IgD-negative memory B cell (primary cell): ENCODE results near the gene HNRNPA2B1. TPM values are rescaled to one million over a fixed set of nuclear protein-coding genes. Genes with fewer than 3 reads are reported as not detected.

Experiments
- H3K27ac Mint-ChIP-seq, 3 donors: one replicate each; pipeline ENCODE4 v1.8.0; 2020 to 2022; ENCODE audit warnings: mild to moderate bottlenecking in 3 of 3, mixed read lengths in 3 of 3, moderate library complexity in 1 of 3
- H3K27me3 Mint-ChIP-seq: one replicate; pipeline ENCODE4 v1.8.0; 2021; ENCODE audit warnings: mixed read lengths
- H3K36me3 Mint-ChIP-seq: one replicate; pipeline ENCODE4 v1.8.0; 2020; ENCODE audit warnings: mild to moderate bottlenecking, mixed read lengths
- H3K4me1 Mint-ChIP-seq, 3 donors: one replicate each; pipeline ENCODE4 v1.8.0; 2020 to 2022; ENCODE audit warnings: mixed read lengths in 3 of 3, mild to moderate bottlenecking in 1 of 3
- H3K4me3 Mint-ChIP-seq, 4 donors: one replicate each; pipeline ENCODE4 v1.8.0; 2020 to 2022; ENCODE audit warnings: mild to moderate bottlenecking in 4 of 4, mixed read lengths in 4 of 4, moderate library complexity in 3 of 4
- H3K9me3 Mint-ChIP-seq, 3 donors: one replicate each; pipeline ENCODE4 v1.8.0; 2020 to 2021; ENCODE audit warnings: mixed read lengths in 3 of 3, mild to moderate bottlenecking in 1 of 3
- polyA plus RNA-seq: library from polyadenylated mRNA; unstranded; fragments of 300-500 nt; fragmentation: Illumina TruSeq; gene quantifications from one replicate; pipeline ENCODE4 v1.2.3, GENCODE V29; 2021

Gene HNRNPA2B1
- polyA plus RNA-seq, 1 donor from 2014 or later, result 708 TPM

DNA sequence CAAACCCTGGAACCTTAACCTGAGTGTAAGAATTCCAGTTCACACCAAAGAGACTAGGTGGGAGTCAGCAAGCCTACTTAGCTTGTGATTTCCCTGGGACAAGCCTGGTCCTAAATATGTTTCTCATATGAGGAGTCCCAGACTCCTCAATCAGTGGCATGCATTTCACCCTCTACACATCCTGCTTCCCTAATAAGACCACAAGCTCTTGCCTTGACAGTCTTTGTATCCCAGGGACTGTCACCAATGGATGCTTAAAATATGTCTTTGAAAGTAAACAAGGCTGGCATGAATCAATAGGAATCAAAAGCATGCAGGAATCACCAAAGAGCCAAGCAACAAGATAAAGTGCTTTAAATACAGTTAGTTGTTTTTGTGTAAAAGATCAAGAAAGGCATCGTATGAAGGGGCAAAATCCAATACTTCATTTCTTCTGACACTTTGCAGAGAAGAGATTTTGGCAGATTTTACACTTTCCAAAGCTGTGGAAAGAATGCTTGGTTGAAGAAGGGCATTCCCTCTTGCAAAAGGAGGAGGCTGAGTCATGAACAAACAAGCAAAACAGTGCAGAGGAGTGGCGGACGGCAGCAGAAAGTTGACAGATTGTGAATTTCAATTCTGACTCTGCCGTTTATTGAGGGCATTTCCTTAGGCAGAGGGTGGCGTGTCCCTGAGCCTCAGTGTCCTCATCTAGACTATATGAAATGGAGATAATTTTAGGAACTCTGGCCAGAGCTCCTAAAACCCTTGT is 57.1 kb downstream of the HNRNPA2B1 start:
- Mint-ChIP-seq H3K4me3 (no peak overlapping the region), H3K9me3 (no peaks in the 10 kb centered on the region), H3K27ac (no peak overlapping the region), H3K36me3 (peaks cover 3% of the 10 kb centered on the region), H3K4me1 (no peaks in the 10 kb centered on the region), H3K27me3 (no peaks in the 10 kb centered on the region)

DNA sequence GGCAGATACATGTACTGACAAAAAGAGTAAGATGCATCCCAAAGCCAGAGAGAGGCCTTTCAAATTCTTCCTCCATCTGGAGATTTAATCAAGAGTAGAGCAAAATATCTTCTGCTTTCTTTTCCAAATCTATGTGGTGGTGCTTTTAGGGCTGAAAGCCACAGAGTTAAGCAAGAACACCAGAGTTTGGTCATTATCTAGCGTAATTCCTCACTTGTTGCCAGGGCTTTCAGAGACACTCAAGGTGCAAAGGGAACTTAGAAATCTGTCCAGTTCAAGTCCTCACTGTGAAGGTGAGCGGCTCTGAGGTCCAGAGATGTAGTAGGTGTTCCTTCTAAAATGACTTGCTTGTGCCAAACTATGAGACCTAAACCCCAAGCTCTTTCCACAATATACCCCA is 59.5 kb downstream of the HNRNPA2B1 start:
- Mint-ChIP-seq H3K4me3 (no peak overlapping the region), H3K9me3 (no peaks in the 10 kb centered on the region), H3K36me3 (peaks cover 3% of the 10 kb centered on the region)

DNA sequence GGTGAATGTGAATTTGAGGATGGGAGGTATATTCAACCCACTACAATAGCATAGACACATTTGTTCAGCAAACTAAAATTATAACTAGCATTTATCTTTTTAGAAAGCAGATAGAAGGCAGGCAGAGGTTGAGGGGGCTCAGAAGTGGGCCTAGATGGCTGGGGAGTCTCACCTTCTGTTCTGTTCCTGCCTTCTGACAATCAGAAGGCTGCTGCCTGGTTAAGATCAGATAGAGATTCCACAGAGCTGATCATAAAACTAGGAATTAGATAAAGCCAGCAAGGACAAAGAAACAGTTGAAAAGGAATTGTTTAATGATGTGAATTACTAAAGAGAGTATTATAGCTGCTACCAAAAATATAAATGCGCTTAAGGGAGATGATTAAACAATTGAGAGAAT is 60.2 kb downstream of the HNRNPA2B1 start:
- no peak overlapping the region for H3K4me3 Mint-ChIP-seq
- H3K27me3 Mint-ChIP-seq, result no peaks in the 10 kb centered on the region
- H3K27ac Mint-ChIP-seq, result no peak overlapping the region
- peaks cover 0 to 2% (median 2%) of the 10 kb centered on the region in 3 donors for H3K9me3 Mint-ChIP-seq
- H3K4me1 Mint-ChIP-seq, result no peaks in the 10 kb centered on the region
- peaks cover 3% of the 10 kb centered on the region for H3K36me3 Mint-ChIP-seq

More for the DNA sequence above, 59.5 kb downstream of the HNRNPA2B1 start:
- Mint-ChIP-seq H3K27ac (no peak overlapping the region), H3K4me1 (no peaks in the 10 kb centered on the region), H3K27me3 (no peaks in the 10 kb centered on the region)

Other genes with a start within 250 kb of the HNRNPA2B1 start
- 4.9 TPM for gene NFE2L3, start 48.5 kb downstream of the HNRNPA2B1 start, polyA plus RNA-seq
- 68.7 TPM for gene CBX3, start 999 bp upstream of the HNRNPA2B1 start, polyA plus RNA-seq
- gene SNX10, start 91.1 kb upstream of the HNRNPA2B1 start, polyA plus RNA-seq, result 112 TPM